GM12874 (cell line): ENCODE data around the gene RNF166.

Source experiments
- CTCF ChIP-seq: IDR thresholded peaks from 2 replicates; pipeline ENCODE4 v1.5.1; 2011; ENCODE audit warnings: low read depth, mild to moderate bottlenecking, control low read depth, low read length, moderate library complexity; ENCODE audit not compliant: insufficient read depth

RNF166 gene

GRCh38 chr16:88658714-88659113 lies 47.5 kb downstream of the RNF166 start:
- TF ChIP-seq CTCF, result no peak

GRCh38 chr16:88657371-88657770 lies 48.8 kb downstream of the RNF166 start:
- TF ChIP-seq CTCF, result no peak

GRCh38 chr16:88656291-88656980 lies 49.8 kb downstream of the RNF166 start:
- TF ChIP-seq CTCF, result no peak

- TF ChIP-seq CTCF, result no peak
Observed at GRCh38 chr16:88655733-88656281, 50.4 kb downstream of the RNF166 start.

- no peak for TF ChIP-seq CTCF
Observed at GRCh38 chr16:88655053-88655732, 51.0 kb downstream of the RNF166 start.

- no peak for TF ChIP-seq CTCF
Observed at GRCh38 chr16:88654363-88655052, 51.7 kb downstream of the RNF166 start.
